ENCODE measurements around the gene NPR3.

DNA sequence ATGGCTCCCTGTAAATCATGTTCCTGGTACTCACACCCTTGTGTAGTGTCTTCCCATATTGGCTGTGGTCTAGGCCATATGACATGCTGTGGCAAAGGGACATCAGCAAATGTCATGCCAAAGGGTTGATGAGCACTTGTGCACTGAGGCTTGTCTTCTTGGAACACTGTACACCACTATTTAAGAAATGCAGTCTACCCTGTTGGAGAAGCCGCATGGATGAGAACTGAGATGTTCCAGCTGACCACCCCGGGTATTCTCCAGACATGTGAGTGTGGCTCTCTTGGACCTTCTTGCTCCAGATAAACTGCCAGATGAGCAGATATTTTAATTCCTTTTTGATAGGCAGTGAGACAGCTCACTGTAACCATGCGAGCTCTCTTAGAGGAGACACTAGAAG lies 20.5 kb upstream of the NPR3 start:
- no peak for TF ChIP-seq POLR2A (IDR thresholded peaks at IDR 0.05; ENCODE audit: control extremely low read depth in 1 of 2, low read depth in 2 of 2, low read length in 2 of 2)
- no peak for TF ChIP-seq NRF1 (IDR thresholded peaks at IDR 0.05; ENCODE audit: low read depth, low read length)

All from H1 (cell line).